C4-2B (cell line): Measurements from ENCODE around the gene TDRD3.

Experiments used
- H3K27ac ChIP-seq: fragments of 450-650 bp; 2 replicates; pipeline ENCODE4 v1.5.1; 2017
- CTCF ChIP-seq: fragments of 450-650 bp; conservative IDR thresholded peaks from 2 replicates; pipeline ENCODE4 v1.5.1; 2017; ENCODE audit warnings: mild to moderate bottlenecking
- ZFX ChIP-seq: fragments of 450-650 bp; IDR thresholded peaks from 2 replicates; pipeline ENCODE4 v1.6.1; 2017

TDRD3 gene

GRCh38 chr13:60575142-60575541, 178.1 kb downstream of the TDRD3 start:
- TF ChIP-seq ZFX (no peak), CTCF (no peak)
- H3K27ac ChIP-seq = no peak overlapping the region

GRCh38 chr13:60577761-60578160, 180.7 kb downstream of the TDRD3 start:
- H3K27ac ChIP-seq = no peak overlapping the region
- TF ChIP-seq CTCF (no peak), ZFX (no peak)

GRCh38 chr13:60583196-60583888, 186.3 kb downstream of the TDRD3 start:
- no peak overlapping the region for H3K27ac ChIP-seq
- TF ChIP-seq CTCF = no peak
- no peak for TF ChIP-seq ZFX

- no peak for TF ChIP-seq ZFX
- TF ChIP-seq CTCF = no peak
- H3K27ac ChIP-seq = no peak overlapping the region
Observed at GRCh38 chr13:60583911-60584753, 187.1 kb downstream of the TDRD3 start.

GRCh38 chr13:60584976-60585375, 188.0 kb downstream of the TDRD3 start:
- TF ChIP-seq ZFX (no peak), CTCF (no peak)
- no peak overlapping the region for H3K27ac ChIP-seq

GRCh38 chr13:60590800-60591747, 194.1 kb downstream of the TDRD3 start:
- TF ChIP-seq CTCF (no peak), ZFX (no peak)
- no peak overlapping the region for H3K27ac ChIP-seq

- TF ChIP-seq ZFX (no peak), CTCF (no peak)
- no peak overlapping the region for H3K27ac ChIP-seq
Observed at GRCh38 chr13:60603049-60603448, 206.0 kb downstream of the TDRD3 start.
